ENCODE data around the gene CLASP1. TPM values are rescaled to one million over a fixed set of nuclear protein-coding genes. Genes with fewer than 3 reads are reported as not detected.

Gene CLASP1
- total RNA-seq, 1 donor from 2014 or later: 76.0 TPM

GRCh38 chr2:121510857-121511256 is 138.4 kb downstream of the CLASP1 start:
- intact Hi-C loops (cut with micrococcal nuclease): no loop called here

- intact Hi-C loops (cut with micrococcal nuclease): no loop called here
Observed at GRCh38 chr2:121506621-121507020, 142.6 kb downstream of the CLASP1 start.

- intact Hi-C loops (cut with micrococcal nuclease): no loop called here
Observed at GRCh38 chr2:121505986-121506586, 143.2 kb downstream of the CLASP1 start.

GRCh38 chr2:121505005-121505404 is 144.3 kb downstream of the CLASP1 start:
- intact Hi-C loops (cut with micrococcal nuclease): no loop called here

- intact Hi-C loops (cut with micrococcal nuclease): no loop called here
Observed at GRCh38 chr2:121504316-121504715, 144.9 kb downstream of the CLASP1 start.

- intact Hi-C loops (cut with micrococcal nuclease): no loop called here
Observed at GRCh38 chr2:121502781-121503180, 146.5 kb downstream of the CLASP1 start.

- intact Hi-C loops (cut with micrococcal nuclease): no loop called here
Observed at GRCh38 chr2:121502246-121502645, 147.0 kb downstream of the CLASP1 start.

- intact Hi-C loops (cut with micrococcal nuclease): no loop called here
Observed at GRCh38 chr2:121501554-121501953, 147.7 kb downstream of the CLASP1 start.

- intact Hi-C loops (cut with micrococcal nuclease): no loop called here
Observed at GRCh38 chr2:121501031-121501430, 148.2 kb downstream of the CLASP1 start.

GRCh38 chr2:121498731-121499130 is 150.5 kb downstream of the CLASP1 start:
- intact Hi-C loops (cut with micrococcal nuclease): no loop called here

- intact Hi-C loops (cut with micrococcal nuclease): loop anchor here (5.0 kb wide), 1 partner anchor 35 kb away; no protein-coding TSS in a partner anchor
Observed at GRCh38 chr2:121492409-121492808, 156.9 kb downstream of the CLASP1 start.

- intact Hi-C loops (cut with micrococcal nuclease): loop anchor here (5.0 kb wide), 1 partner anchor 36 kb away; no protein-coding TSS in a partner anchor
Observed at GRCh38 chr2:121491518-121491917, 157.7 kb downstream of the CLASP1 start.

- intact Hi-C loops (cut with micrococcal nuclease): loop anchor here (5.0 kb wide), 1 partner anchor 37 kb away; no protein-coding TSS in a partner anchor
Observed at GRCh38 chr2:121490584-121491133, 158.6 kb downstream of the CLASP1 start.

GRCh38 chr2:121489911-121490583 is 159.2 kb downstream of the CLASP1 start:
- intact Hi-C loops (cut with micrococcal nuclease): loop anchor here (5.0 kb wide), 1 partner anchor 37 kb away; no protein-coding TSS in a partner anchor

GRCh38 chr2:121489284-121489683 is 160.0 kb downstream of the CLASP1 start:
- intact Hi-C loops (cut with micrococcal nuclease): no loop called here

GRCh38 chr2:121486191-121486790 is 163.0 kb downstream of the CLASP1 start:
- intact Hi-C loops (cut with micrococcal nuclease): no loop called here

- intact Hi-C loops (cut with micrococcal nuclease): no loop called here
Observed at GRCh38 chr2:121485039-121485438, 164.2 kb downstream of the CLASP1 start.

- intact Hi-C loops (cut with micrococcal nuclease): no loop called here
Observed at GRCh38 chr2:121483846-121484245, 165.4 kb downstream of the CLASP1 start.

GRCh38 chr2:121483021-121483420 is 166.2 kb downstream of the CLASP1 start:
- intact Hi-C loops (cut with micrococcal nuclease): no loop called here

- intact Hi-C loops (cut with micrococcal nuclease): no loop called here
Observed at GRCh38 chr2:121480826-121481225, 168.4 kb downstream of the CLASP1 start.

GRCh38 chr2:121479882-121480522 is 169.3 kb downstream of the CLASP1 start:
- intact Hi-C loops (cut with micrococcal nuclease): no loop called here

All from T-helper 1 cell treated with Interleukin-12 subunit alpha and Interleukin-12 subunit beta and Interleukin-4 antibody, amounts not matched to agents 30 ng/mL and 1 ng/mL, for 36 hours (primary cell).